ENCODE measurements around the gene SLTM. TPM values are rescaled to one million over a fixed set of nuclear protein-coding genes. Genes with fewer than 3 reads are reported as not detected.
"Not testable (repeated sequence)": the region's sequence is repeated elsewhere in the genome, so short reads cannot be mapped to it uniquely, and the experiment has no call there.

Gene SLTM
- total RNA-seq, 1 experiment from 2014 or later, result 92.9 TPM

DNA sequence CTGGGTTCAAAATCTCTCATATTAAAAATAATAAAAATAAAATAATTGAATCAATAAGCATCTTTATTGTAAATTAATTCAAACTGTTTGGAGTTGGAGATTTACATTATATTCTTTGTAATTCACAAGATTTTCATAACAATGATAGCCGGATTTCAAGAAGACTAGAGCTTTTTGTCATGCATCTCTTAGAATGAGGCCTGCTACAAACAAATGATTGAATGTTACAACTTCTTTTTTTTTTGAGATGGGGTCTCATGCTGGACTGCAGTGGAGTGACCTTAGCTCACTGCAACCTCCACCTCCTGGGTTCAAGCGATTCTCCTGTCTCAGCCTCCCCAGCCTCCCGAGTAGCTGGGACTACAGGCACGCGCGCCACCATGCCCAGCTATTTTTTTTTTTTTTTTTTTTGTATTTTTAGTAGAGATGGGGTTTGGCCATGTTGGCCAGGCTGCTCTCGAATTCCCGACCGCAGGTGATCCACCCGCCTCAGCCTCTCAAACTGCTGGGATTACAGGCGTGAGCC lies 3.5 kb downstream of the SLTM start:
- no peak for DNase-seq (ENCODE audit: low spot score)

DNA sequence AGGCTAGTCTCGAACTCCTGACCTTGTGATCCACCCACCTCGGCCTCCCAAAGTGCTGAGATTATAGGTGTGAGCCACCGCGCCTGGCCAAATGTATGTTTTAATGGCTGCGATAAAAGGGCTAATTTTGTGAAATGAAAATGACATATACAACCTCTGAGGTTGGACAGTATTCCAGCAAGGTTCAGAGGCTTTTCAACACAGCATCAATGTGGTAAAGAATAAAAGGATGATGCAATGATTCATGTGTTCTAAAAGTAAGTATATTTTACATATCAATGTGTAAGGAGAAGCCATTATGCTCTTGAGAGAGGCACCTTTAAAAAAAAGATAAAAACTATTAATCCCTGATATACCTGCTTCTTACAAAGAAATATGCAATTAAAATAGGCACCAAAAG lies 6.7 kb downstream of the SLTM start:
- no peak for DNase-seq (ENCODE audit: low spot score)

DNA sequence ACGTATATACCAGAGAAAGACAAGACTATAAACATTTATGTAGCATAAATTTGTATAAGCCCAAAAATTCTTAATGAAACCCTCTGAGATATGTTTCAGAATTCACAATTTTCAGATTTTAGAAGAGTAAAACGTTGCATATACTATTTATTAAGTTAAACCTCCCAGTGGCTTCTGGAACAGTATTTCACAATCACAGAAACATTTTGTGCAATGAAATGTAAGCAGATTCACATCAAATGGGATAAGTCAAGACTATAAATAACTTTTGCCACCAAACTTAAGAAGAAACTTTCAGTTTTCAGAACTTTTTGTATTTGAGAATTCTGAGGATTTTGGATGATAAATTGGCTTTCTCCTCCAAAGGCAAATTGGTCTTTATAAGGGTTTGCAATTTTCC lies 9.2 kb downstream of the SLTM start:
- DNase-seq (ENCODE audit: low spot score), result no peak

DNA sequence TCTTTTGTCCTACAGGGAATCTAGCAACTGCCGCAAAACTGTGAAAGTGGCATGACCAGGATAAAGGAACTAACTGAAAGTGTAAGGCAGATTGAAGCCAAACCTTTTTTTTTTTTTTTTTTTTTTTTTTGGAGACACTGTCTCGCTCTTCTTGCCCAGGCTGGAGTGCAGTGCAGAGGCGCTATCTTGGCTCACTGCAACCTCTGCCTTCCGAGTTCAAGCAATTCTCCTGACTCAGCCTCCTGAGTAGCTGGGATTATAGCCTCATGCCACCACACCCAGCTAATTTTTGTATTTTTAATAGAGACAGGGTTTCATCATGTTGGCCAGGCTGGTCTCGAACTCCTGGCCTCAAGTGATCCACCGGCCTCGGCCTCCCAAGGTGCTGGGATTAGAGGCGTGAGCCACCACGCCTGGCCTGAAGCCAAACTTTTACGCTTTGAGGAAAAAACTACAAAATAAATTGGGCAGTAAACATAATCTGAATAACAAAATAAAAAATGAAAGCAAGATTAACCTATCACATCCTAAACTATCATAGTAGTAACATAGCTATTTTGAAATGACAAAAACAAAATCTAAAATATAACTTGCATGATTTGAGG lies 9.7 kb downstream of the SLTM start:
- no peak for DNase-seq (ENCODE audit: low spot score)

DNA sequence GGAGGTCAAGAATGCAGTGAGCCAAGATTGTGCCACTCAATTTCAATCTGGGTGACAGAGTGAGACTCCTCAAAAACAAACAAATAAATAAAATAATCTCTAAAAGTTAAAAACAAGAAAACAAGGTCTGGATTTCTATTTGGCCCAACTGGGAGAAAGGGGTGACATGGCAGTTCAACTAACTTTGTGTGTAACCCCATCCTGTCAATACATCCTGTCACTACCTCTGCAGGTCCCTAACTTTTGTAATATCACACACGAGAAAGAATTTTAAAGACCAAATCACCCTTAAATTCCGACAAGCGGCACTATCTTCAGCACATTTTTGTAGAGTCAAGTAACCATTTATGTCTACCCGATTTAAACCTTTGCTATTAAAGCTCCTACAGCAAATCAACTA lies 10.2 kb downstream of the SLTM start:
- no peak for DNase-seq (ENCODE audit: low spot score)

DNA sequence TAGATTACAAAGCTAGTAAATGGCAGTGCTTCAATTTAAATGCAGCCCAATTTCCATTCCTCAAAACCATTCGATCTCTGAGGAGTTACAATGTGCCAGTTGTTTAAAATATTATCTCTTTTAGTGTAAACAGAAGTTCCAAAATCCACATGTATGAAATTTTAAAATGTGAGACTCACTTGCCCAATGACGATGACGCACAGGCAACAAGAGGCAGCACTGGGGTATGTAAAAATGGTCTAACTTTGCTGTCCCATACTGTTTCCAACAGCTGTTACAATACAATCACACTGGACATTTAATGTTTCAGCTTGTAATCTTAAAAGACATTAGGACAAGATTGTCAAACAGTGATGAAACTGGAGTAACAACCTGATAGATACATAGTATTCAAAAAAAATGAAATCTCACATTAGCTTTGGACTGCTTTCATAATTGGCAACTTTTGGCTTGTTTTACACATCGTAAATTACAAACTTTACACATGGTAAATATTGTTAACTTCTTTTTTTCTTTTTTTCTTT lies 12.2 kb downstream of the SLTM start:
- DNase-seq (ENCODE audit: low spot score), result no peak

DNA sequence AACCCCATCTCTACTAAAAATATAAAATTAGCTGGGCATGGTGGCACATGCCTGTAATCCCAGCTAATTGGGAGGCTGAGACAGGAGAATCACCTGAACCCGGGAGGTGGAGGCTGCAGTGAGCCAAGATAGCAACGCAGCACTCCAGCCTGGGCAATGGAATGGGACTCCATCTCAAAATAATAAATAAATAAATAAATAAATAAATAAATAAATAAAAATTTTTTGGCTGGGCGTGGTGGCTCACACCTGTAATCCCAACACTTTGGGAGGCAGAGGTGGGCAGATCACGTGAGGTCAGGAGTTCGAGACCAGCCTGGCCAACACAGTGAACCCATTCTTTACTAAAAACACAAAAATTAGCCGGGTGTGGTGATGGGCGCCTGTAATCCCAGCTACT lies 13.0 kb downstream of the SLTM start:
- DNase-seq (ENCODE audit: low spot score), result not testable (repeated sequence)

DNA sequence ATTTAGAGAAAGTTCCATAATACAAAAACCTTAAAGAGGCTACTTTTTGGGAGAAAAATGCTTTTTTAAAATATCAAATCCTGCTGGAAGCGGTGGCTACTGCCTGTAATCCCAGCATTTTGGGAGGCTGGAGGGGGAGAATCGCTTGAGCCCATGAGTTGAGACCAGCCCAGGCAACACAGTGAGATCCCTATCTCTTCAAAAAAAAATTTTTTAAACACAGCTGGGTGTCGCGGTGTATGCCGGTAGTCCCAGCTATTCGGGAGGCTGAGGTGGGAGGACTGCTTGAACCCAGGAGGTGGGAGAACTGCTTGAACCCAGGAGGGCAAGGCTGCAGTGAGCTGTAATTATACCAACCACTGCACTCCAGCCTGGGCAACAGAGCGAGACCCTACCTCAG lies 14.2 kb downstream of the SLTM start:
- DNase-seq (ENCODE audit: low spot score), result no peak

DNA sequence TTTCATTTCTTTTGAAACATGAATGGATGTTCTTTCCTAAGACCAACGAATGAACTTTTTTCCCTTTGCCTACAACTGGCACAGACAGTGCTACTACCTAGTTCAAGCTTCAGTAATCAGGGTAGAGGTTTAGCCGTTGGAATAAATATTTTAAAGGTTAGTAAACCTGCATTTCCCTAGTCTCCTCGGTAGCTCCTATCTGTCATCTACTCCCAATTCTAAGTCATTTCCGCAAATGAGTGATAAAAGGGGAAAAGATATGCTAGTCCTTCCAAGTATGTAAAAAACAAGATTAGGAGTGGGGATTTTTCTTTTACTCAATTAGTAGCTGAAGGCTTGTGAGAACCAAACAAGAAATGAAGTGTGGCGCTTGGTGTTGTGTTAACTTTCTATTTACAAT lies 15.2 kb downstream of the SLTM start:
- no peak for DNase-seq (ENCODE audit: low spot score)

DNA sequence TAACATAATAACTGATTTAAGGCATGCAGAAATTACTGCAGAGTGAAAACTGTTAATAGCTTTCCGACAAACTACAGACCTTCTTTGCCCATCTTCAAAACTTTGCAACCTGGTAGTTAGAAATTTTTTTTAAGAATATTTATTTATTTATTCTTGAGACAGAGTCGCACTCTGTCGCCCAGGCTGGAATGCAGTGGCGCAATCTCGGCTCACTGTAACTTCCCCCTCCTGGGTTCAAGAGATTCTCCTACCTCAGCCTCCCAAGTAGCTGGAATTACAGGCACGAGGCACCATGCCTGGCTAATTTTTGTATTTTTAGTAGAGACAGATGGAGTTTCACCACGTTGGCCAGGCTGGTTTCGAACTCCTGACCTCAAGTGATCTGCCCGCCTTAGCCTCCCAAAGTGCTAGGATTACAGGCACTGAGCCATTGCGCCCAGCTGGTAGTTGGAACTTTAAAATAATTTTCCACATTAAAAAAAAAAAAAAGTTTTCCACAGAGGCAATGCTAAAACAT lies 15.8 kb downstream of the SLTM start:
- not testable (repeated sequence) for DNase-seq (ENCODE audit: low spot score)

DNA sequence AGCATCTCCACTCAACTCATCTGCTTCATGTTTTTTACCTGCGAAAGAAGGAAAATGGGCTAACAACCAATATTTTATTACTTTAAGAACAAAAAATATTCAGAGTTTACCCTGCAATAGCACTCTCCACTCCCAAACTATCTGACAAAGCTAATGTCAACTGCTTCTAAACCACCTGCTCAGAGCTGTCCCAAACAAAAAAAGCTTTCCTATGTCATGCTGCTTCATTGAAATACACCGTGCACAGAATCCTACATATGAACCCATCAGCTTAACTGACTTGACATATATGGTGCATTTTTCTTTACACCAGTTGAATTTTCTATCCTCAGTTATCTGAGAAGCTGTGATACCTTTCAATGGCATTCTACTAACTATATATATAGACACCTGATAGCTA lies 16.5 kb downstream of the SLTM start:
- no peak for DNase-seq (ENCODE audit: low spot score)

DNA sequence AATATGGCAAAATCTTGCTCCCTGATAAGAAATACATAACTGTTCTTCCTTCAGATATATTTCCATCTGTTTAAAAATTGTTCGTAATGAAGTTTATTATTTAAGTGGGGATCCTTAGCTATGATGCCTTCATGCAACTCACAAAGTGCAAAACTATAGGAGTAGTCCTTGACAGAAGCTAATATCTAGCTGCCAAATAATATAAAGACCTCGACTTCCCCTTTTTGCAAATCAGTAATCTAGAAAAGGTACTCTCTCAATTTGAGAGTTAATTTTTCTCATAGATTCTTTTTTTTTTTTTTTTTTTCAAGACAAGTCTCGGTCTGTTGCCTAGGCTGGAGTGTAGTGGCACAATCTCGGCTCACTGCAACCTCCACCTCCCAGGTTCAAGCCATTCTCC lies 23.0 kb downstream of the SLTM start:
- DNase-seq (ENCODE audit: low spot score), result no peak

DNA sequence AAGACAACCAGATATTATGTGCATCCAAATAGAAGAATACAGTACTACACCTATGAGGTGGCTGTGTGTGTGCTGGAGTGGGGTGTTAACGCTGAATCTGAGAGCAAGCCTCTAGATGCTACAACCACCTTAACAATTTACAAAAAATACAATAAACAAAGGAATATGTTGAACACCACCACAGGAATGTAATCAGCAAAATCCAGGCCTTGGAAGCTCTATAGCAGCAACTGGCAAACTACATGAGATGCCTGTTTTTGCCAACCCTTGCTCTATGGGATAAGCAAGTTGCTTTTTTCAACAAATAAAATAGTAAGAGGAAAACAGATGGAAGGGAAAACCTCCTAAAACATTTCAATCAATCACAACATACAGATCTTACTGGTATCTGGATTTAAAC lies 23.9 kb downstream of the SLTM start:
- no peak for DNase-seq (ENCODE audit: low spot score)

DNA sequence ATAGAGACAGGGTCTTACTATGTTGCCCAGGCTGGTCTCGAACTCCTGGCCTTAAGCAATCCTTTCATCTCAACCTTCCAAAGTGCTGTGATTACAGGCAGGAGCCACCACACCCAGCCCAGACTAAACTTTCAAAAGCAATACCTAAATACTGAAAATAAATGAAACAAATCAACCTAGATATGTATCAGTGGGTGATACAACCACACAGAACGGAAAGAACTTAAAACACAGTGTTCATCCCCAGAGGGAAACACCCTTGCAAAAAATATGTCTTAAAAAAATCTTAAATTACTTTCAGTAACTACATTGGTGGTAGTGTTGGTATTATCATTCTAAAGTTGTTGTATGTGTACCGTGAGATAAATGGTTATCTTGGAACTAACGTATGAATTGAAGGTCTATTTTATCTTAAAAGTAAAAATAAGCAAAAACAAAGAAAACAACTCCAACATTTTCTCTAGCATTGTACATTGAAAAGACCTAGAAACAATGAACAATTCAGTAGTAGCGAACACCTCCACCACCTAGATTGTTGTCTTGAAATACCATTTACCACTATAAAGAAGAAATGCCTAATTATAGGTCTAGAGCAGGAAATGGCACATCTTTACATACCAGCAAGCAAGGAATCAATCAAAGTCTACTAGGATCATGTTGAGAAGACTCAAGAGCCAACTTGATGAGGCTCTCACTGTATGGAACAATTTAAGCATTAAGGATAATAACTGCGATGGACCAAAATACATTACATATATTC lies 24.7 kb downstream of the SLTM start:
- no peak for DNase-seq (ENCODE audit: low spot score)

DNA sequence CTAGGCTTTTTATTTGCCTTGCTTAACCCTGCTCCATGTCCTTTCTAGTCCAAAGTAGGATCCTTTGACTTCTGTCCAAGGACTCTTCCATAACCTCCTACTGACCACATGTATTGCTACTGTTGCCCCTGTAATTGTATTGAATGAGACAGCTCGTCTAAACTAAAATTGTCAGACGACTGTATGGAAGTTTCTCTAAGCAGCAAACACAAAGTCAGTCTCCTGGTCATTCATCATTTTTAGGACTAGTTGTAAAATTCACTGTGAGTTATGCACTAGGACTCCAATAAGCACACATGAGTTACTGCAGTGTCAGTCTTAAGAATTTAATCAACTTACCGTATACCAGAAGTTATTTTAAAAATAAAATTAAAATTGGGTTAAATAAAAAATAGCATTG lies 32.8 kb downstream of the SLTM start:
- DNase-seq (ENCODE audit: low spot score), result no peak

DNA sequence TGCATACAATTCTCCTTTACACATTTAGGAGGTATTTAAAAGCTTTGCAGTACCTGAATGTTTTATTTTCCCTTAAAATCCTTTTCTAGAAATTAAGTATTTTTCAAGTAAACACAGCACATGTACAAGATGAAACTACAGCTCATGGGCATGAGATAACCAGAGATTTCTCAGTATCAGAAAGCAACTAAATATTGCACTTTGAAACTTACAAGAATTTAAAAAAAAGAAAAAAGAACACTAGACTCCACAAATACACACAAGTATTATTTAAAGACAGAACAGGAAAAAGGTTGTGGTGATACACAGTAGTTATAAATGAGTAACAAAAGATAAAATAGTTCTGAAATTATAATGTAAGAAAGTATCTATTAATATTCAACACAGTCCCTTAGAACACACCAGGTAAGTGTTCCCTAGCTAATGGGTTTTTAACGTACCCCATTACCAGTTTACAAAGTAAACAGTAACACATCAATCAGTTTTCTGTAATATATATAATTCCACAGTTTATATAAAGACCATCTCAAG lies 35.3 kb downstream of the SLTM start:
- DNase-seq (ENCODE audit: low spot score), result no peak

DNA sequence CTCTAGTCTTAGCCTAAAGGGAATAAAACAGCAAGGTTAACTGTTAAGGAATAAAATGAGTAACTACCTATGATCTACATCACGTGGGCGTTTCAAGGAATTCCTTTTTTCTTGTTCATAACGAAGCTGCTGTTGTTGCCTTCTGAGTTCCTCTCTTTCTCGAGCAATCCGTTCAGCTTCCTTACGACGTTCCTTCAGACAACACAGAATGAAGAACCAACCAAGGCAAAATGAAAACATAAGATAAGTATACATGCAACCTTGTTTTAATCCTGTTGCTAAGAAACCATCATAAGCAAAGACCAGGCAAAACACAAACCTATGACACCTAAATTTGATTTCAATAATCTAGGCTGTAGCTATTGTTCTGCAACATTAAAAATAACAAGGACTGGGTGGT lies 44.1 kb downstream of the SLTM start:
- no peak for DNase-seq (ENCODE audit: low spot score)

DNA sequence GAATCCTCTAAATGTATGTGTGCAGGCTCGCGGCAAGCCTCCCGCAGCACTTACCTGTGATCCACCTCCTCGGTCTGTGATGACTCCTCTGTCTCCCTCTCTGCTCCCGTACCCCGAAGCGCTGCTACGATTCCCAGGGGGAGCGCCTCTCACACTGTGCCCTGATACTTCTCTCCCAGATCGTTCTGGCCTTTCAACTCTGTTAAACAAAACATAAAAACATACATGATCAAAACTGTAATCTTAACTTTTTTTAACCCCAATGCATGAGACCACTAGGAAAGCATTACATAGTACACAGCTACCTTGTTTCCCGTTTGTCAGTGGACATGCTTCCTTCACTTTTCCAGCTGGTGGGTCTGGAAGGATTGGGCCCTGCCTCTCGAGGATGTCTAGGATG lies 46.6 kb downstream of the SLTM start:
- DNase-seq (ENCODE audit: low spot score), result no peak

DNA sequence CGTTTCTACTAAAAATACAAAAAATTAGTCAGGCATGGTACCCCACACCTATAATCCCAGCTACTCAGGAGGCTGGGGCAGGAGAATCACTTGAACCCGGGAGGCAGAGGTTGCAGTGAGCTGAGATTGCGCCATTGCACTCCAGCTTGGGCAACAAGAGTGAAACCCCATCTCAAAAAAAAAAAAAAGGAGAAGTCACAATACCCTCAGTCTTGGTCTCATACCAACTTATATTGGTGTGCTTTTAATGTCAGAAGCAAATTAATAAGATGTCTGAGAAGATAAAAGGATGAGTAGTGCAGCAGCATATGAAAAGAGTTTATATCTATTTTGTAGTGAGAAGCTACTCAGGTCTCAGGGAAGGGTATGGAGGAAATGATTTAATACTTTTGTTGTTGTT lies 49.6 kb downstream of the SLTM start:
- not testable (repeated sequence) for DNase-seq (ENCODE audit: low spot score)

DNA sequence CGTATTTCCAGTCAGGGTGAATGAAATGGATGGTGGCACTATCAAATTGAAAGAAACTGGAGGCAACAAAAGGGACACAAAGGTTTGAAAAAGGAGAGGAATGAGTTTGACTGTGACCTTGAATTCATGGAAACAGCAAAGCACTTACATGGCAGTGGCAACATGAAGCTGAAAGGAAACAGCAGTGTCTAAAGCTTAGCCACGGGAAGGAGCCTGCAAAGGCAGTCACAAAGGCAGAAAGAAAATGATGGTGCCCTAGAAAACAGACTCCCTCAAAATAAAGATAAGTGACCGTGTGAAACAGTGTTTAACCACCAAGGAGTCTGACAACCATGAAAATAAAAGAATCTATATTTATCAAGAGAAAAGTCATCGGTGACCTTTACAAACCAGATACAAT lies 51.2 kb downstream of the SLTM start:
- DNase-seq (ENCODE audit: low spot score), result no peak

DNA sequence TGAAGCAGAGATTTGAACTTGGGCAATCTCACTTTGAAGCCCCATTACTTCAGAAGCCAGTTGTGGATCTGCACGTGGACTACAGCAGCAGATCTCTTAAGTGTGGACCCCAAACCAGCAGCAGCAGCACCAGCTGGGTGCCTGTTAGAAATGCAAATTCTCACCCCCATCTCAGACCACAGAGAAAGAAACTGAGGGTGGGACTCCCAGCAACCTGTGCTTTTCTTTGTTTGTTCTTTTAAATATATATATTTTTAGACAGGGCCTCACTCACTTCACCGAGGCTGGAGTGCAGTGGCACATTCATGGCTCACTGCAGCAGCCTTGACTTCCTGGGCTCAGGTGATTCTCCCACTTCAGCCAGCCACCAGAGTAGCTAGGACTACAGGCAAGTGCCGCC lies 53.2 kb downstream of the SLTM start:
- DNase-seq (ENCODE audit: low spot score), result no peak

DNA sequence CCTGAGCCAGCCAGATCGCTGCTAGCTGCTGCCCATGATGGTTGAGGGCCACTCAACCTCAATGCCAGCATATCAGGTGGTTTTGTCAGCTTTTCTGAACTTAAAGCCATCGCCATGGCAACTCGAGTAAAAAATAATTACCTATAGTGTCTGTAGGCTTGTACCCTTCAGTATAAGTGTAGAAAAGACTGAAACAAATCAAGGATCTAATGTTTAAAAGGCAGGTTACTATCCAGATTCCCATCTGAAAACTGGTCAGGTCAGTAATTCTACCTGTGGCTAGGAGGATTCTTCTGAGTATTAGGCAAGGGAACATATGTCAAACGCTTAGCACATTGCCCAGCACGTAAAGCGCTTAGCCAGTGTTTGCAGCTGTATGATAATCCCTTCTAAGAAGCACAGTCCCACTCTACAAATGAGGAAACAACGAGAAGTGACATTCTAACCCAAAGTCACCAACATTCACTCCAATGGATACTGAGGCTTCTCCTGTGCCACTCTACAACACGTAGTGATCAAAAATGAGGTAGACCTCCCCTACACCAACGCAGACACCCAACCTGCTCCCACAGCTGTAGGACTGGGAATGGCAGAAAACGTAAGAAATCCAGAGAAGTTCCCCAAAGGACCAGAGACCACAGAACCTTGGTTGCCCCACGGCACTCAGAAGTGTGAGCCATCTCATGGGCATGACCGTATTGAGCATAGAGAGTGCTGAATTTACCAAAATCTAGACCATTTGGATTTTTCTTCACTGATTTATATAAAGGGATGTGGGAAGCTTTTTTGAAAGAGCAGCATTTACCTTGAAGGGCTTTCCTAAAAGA lies 55.3 kb downstream of the SLTM start:
- DNase-seq (ENCODE audit: low spot score), result no peak

All from HT-29 (cell line).